ENCODE measurements around the gene HCLS1. TPM values are rescaled to one million over a fixed set of nuclear protein-coding genes. Genes with fewer than 3 reads are reported as not detected.
"Not testable (repeated sequence)": the region's sequence is repeated elsewhere in the genome, so short reads cannot be mapped to it uniquely, and the experiment has no call there.

HCLS1 gene
- total RNA-seq, 1 donor from 2014 or later: 45.8 TPM

- H3K27me3 Mint-ChIP-seq (ENCODE audit: unreplicated experiment): no peaks in the 10 kb centered on the region
- H3K4me1 Mint-ChIP-seq (ENCODE audit: unreplicated experiment): no peaks in the 10 kb centered on the region
- no peaks in the 10 kb centered on the region for H3K9me3 Mint-ChIP-seq (ENCODE audit: unreplicated experiment)
- H3K4me3 Mint-ChIP-seq (ENCODE audit: unreplicated experiment): no peak overlapping the region
- no peak for DNase-seq (ENCODE audit: low spot score)
- H3K36me3 Mint-ChIP-seq (ENCODE audit: low read depth, unreplicated experiment): peaks cover 43% of the 10 kb centered on the region
- TF ChIP-seq CTCF (IDR thresholded peaks at IDR 0.05; ENCODE audit: unreplicated experiment): no peak
- no peak overlapping the region for H3K27ac Mint-ChIP-seq (ENCODE audit: unreplicated experiment)
These were observed 30.2 kb upstream of the HCLS1 start for GRCh38 chr3:121690777-121691405.

GRCh38 chr3:121688747-121689146, 28.0 kb upstream of the HCLS1 start:
- not testable (repeated sequence) for H3K27ac Mint-ChIP-seq (ENCODE audit: unreplicated experiment); H3K27me3 Mint-ChIP-seq (ENCODE audit: unreplicated experiment); H3K4me1 Mint-ChIP-seq (ENCODE audit: unreplicated experiment); H3K9me3 Mint-ChIP-seq (ENCODE audit: unreplicated experiment); H3K4me3 Mint-ChIP-seq (ENCODE audit: unreplicated experiment); DNase-seq (ENCODE audit: low spot score)
- H3K36me3 Mint-ChIP-seq (ENCODE audit: low read depth, unreplicated experiment): peaks cover 55% of the 10 kb centered on the region

GRCh38 chr3:121681792-121682191, 21.1 kb upstream of the HCLS1 start:
- Mint-ChIP-seq H3K4me3 (ENCODE audit: unreplicated experiment) (no peak overlapping the region), H3K4me1 (ENCODE audit: unreplicated experiment) (no peaks in the 10 kb centered on the region), H3K36me3 (ENCODE audit: low read depth, unreplicated experiment) (peaks cover 44% of the 10 kb centered on the region), H3K27ac (ENCODE audit: unreplicated experiment) (no peak overlapping the region), H3K9me3 (ENCODE audit: unreplicated experiment) (peaks cover 7% of the 10 kb centered on the region), H3K27me3 (ENCODE audit: unreplicated experiment) (no peaks in the 10 kb centered on the region)
- no peak for TF ChIP-seq CTCF (IDR thresholded peaks at IDR 0.05; ENCODE audit: unreplicated experiment)
- DNase-seq (ENCODE audit: low spot score): no peak

- no peaks in the 10 kb centered on the region for H3K9me3 Mint-ChIP-seq (ENCODE audit: unreplicated experiment)
- H3K4me3 Mint-ChIP-seq (ENCODE audit: unreplicated experiment): no peak overlapping the region
- TF ChIP-seq CTCF (IDR thresholded peaks at IDR 0.05; ENCODE audit: unreplicated experiment): no peak
- no peaks in the 10 kb centered on the region for H3K4me1 Mint-ChIP-seq (ENCODE audit: unreplicated experiment)
- DNase-seq (ENCODE audit: low spot score): no peak
- H3K36me3 Mint-ChIP-seq (ENCODE audit: low read depth, unreplicated experiment): peaks cover 46% of the 10 kb centered on the region
- no peaks in the 10 kb centered on the region for H3K27me3 Mint-ChIP-seq (ENCODE audit: unreplicated experiment)
- no peak overlapping the region for H3K27ac Mint-ChIP-seq (ENCODE audit: unreplicated experiment)
These were observed 16.4 kb upstream of the HCLS1 start for GRCh38 chr3:121677141-121677540.

- Mint-ChIP-seq H3K27ac (ENCODE audit: unreplicated experiment) (no peak overlapping the region), H3K9me3 (ENCODE audit: unreplicated experiment) (no peaks in the 10 kb centered on the region), H3K4me3 (ENCODE audit: unreplicated experiment) (no peak overlapping the region), H3K36me3 (ENCODE audit: low read depth, unreplicated experiment) (peaks cover 39% of the 10 kb centered on the region), H3K27me3 (ENCODE audit: unreplicated experiment) (no peaks in the 10 kb centered on the region), H3K4me1 (ENCODE audit: unreplicated experiment) (no peaks in the 10 kb centered on the region)
- no peak for TF ChIP-seq CTCF (IDR thresholded peaks at IDR 0.05; ENCODE audit: unreplicated experiment)
- no peak for DNase-seq (ENCODE audit: low spot score)
These were observed 10.0 kb upstream of the HCLS1 start for GRCh38 chr3:121670676-121671075.

Measured in endothelial cell (in vitro differentiated cells).